Measurements from ENCODE around the gene RAB40A.
A peak's percentile ranks its signal among the peaks of the same experiment; 100 is the strongest.

RAB40A gene, protein sequence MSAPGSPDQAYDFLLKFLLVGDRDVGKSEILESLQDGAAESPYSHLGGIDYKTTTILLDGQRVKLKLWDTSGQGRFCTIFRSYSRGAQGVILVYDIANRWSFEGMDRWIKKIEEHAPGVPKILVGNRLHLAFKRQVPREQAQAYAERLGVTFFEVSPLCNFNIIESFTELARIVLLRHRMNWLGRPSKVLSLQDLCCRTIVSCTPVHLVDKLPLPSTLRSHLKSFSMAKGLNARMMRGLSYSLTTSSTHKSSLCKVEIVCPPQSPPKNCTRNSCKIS

DNA sequence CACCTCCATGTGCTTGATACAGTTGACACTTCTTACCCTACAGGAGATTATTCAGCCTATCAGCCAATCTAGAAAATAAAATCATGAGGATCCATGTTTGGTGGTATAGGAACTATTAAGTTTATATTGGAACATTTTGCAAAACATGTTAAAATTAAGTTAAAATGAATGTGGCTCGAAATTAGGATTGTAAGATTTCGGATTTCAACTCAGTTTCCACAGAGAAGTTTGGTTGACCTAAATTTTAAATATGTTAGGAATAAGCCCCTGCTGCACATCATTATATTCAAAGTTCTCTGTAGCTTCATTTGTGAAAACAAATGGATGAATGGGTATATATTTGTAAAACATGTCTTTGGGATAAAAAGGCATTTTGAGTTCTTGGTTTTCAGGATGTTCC, at the start of gene RAB40A:
TSS of gene RAB40A (minus strand) at position 101 of the 400 bp plus-strand sequence. CDS start 18,733 bp downstream, outside the sequence.
- DNase-seq, result no peak

DNA sequence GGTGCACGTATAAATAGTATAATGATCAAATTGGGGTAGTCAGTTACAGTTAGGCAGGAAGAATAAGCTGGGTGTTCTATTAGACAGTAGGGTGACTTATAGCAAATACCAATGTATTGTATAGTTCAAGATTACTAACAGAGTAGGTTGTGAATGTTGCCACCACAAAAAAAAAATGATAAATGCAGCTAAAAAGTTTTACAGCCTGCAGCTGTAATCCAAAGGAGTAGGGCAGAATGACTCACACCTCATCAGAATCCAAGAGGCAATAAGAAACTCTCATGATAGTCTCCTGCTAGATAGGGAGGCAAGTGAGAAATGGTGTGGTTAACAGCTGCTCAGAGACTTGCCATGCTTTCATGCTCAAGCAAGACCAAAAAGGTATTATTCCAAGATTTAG, 46.5 kb upstream of the RAB40A start:
- DNase-seq, result no peak

DNA sequence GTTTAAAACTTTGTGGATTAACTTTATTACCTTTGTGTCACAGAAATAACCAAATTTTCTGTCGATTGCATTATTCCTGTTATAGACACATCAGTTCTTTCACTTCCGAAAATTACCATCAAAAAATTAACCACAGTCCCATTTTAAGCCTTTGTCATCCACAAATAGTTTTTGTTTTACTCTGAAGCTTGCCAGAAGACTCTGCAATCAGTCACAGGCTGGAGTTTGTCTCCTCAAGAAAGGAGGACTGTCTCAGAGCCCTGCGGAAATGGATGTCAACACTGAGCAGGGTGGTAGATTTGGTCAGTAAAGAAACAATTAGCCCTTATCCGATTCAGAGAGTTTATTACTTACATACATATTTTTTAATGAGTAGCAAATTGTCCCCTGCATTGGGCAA, 45.9 kb upstream of the RAB40A start:
- no peak for DNase-seq

DNA sequence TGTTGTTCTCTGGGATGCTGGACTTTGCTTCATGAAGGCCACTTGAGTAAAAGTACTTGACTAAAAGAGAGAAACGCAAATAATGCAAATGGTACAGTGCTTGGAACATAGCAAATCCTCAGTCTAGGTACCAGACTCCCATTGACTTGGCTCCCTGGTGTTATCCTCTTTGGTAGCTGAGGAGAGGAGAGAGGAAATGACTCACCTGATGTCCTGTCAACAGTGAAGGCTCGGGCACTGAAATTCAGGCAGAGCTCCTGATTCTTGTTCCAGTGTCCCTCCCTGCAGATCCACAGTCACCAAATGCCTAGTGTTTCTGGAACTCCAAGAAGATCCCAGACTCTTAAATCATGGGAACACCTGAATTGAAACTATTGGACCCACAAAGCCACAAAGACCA, 43.5 kb upstream of the RAB40A start:
- no peak for DNase-seq

DNA sequence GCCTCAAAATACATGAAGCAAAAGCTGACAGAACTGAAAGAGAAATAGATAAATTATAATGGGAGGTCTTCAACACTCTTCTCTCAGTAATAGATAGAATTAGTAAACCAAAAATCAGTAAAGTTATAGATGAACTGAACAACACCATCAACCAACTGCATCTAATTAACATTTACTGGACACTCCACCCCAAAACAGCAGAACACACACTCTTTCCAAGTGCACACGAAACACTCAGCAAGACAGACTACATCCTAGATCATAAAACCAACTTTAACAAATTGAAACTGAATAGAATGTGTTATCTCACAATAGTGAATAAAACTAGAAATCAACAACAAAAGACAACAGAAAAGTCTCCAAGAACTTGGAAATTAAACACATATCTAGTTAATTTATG, 41.0 kb upstream of the RAB40A start:
- no peak for DNase-seq

GRCh38 chrX:103556963-103557612, 37.8 kb upstream of the RAB40A start:
- no peak for DNase-seq

GRCh38 chrX:103554687-103555424, 35.6 kb upstream of the RAB40A start:
- peak; percentile 68 to 75 for DNase-seq

- DNase-seq, result no peak
Measured at GRCh38 chrX:103552236-103552635, 32.9 kb upstream of the RAB40A start.

- no peak for DNase-seq
Measured at GRCh38 chrX:103550415-103551051, 31.2 kb upstream of the RAB40A start.

DNA sequence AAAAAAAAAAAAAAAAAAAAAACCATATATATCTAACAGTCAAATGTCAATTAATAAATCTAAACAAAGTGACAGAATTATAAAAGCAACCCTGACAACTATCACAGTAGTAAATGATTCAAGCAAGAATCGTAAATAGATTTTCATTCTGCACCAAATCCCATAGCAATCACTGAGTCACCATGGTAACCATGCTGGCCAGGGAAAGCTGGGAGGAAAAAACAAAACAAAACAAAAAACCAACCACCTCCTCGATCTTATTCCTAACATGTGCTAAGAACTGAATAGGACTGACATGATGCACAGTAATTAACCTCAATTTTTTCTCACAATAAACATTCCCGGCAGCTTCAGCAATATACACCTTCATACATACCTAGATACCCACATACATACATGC, 30.6 kb upstream of the RAB40A start:
- DNase-seq, result no peak

GRCh38 chrX:103540145-103540544, 20.9 kb upstream of the RAB40A start:
- DNase-seq, result no peak

DNA sequence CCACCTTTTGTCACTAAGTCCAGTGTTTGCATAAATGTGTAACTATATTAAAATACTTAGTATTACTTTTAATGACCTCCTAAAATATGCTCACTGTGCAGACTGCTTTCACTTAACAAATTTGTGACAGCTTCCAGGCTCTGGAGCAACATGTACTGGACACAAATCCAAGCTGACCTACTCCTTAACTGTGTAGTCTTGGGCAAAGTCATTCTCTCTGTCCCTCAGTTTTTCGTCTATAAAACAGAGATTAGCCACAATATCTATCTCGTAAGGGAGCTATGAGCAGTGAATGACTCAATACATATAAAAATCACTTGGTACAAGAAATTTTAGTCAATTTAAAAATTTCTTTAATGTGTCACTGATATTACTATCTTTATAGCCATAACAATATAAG, 20.4 kb upstream of the RAB40A start:
- DNase-seq, result no peak

- no peak for DNase-seq
Measured at GRCh38 chrX:103538728-103539127, 19.4 kb upstream of the RAB40A start.

DNA sequence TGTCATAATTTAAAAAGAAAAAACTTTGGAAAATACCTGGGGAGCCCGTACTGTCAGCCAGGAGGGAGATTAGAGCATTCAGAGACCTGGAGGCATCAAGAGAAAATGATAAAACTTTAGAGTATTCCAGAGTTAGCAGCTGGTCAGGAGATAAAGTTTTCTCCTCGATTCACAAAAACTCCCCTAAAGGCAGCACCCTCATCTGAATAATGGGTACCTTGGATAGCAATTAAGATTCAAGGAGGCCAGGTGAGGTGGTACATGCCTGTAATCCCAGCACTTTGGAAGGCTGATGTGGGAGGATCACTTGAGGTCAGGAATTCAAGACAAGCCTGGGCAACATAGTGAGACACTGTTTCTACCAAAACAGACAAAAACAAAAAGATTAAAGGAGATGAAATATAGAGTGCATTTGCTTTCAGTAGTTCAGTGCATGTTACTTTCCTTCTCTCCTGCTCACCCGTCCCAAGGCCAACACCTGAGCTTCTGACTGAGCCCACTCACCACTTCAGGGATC, 18.6 kb upstream of the RAB40A start:
- DNase-seq, result no peak

DNA sequence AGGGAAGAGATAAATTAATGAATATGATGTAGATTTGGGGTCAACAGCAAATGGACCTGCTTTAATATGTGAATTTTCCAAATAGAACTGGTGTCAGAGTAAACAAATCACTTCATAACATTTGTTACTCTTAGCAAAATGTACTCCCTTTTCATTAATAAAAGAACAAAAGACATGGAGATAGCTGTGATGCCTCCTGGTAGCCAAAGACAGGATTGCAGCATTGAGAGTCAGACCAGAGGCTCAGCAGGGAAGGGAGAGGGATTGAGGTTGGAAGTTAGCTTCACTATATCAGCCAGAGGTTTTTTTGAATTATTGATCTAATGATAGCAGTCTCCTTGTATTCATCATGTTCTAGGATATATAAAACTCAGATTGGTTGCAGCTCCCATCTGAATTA, 17.4 kb upstream of the RAB40A start:
- DNase-seq, result no peak

GRCh38 chrX:103536071-103536470, 16.8 kb upstream of the RAB40A start:
- no peak for DNase-seq

DNA sequence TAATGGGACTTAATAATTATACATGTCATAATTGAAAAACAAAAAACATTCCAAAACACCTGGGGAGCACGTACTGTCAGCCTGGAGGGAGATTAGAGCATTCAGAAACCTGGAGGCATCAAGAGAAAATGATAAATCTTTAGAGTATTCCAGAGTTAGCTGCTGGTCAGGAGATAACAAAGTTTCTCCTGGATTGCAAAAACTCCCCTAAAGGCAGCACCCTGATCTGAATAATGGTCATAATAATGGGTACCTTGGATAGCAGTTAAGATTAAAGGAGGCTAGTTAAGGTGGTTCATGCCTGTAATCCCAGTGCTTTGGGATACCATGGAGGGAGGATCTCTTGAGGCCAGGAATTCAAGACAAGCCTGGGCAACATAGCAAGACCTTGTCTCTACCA, 15.9 kb upstream of the RAB40A start:
- DNase-seq, result no peak

- DNase-seq, result peak; percentile 54 to 65
Measured at GRCh38 chrX:103533511-103534216, 14.4 kb upstream of the RAB40A start.

DNA sequence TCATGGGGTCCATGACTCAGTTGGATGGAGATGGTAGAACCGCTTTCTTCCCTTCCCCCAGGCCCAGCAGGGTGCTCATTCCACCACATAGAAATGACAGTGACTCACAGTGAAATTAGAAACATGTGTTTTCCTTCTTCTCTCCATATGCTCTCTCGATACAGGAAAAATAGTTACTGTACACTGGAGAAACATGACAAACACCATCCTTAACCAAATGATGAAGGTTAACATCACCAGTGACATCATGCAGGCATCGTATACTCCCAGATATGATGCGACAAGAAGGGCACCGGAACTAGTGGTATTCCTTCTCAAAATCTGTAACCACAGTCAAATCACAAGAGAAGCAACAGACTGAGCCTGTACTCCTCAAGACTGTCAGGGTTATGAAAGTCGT, 11.7 kb upstream of the RAB40A start:
- DNase-seq, result no peak

GRCh38 chrX:103530545-103530944, 11.3 kb upstream of the RAB40A start:
- no peak for DNase-seq

- no peak for DNase-seq
Measured at GRCh38 chrX:103529550-103529949, 10.3 kb upstream of the RAB40A start.

GRCh38 chrX:103524747-103525146, 5.5 kb upstream of the RAB40A start:
- DNase-seq, result no peak

DNA sequence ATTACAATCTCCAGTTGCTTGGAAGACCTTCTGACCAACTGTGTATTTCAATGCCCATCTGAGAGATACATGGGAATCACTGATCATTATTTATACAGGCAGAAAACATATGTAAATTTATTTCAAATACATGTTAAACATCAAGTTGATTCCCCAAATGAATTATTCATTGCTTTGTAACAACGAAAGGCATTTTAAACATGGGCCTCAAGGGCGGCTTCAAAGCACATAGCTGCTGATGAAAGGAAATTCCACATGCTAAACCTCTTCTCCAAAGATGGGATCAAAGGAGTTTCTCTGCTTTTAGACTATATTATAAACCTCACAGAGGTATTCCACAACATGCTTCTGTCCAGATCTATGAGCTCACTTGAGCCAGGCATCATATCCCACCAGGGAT, 4.3 kb upstream of the RAB40A start:
- DNase-seq, result no peak
